Stomach (tissue), 9 donors: Measurements from ENCODE around the gene VANGL1. TPM values are rescaled to one million over a fixed set of nuclear protein-coding genes. Genes with fewer than 3 reads are reported as not detected.

ENCODE experiments used
- DNase-seq, 2 donors: peaks; one replicate each; pipeline versions ENCODE4 v3.0.0 to v3.0.0-alpha.2; 2013 to 2019
- H3K27ac ChIP-seq, 5 donors: fragments of 200-600 bp in 4 of 5; sonication (generic) in 4 of 5; one replicate each; pipeline ENCODE4 v1.5.1; 2013 to 2019; ENCODE audit warnings: mild to moderate bottlenecking in 1 of 5, moderate library complexity in 1 of 5
- H3K27me3 ChIP-seq, 3 donors: fragments of 200-600 bp; sonication (generic); one replicate each; pipeline ENCODE4 v1.5.1; 2017 to 2019; ENCODE audit warnings: mixed run types in 1 of 3
- H3K36me3 ChIP-seq, 4 donors: fragments of 200-600 bp; sonication (generic); 1 replicate in 3 of 4; 2 replicates in 1 of 4; pipeline ENCODE4 v1.5.1; 2016 to 2019
- H3K4me1 ChIP-seq, 4 donors: fragments of 200-600 bp; sonication (generic); one replicate each; pipeline ENCODE4 v1.5.1; 2016 to 2019
- H3K4me3 ChIP-seq, 4 donors: fragments of 200-600 bp; sonication (generic) in 3 of 4; one replicate each; pipeline ENCODE4 v1.5.1; 2016 to 2019; ENCODE audit warnings: mild to moderate bottlenecking in 1 of 4
- H3K9me3 ChIP-seq, 4 donors: fragments of 200-600 bp; sonication (generic); one replicate each; pipeline ENCODE4 v1.5.1; 2016 to 2019
- CTCF ChIP-seq, 7 experiments: fragments of 450-650 bp in 4 of 7; fragments of 200-600 bp in 3 of 7; sonication (generic) in 3 of 7; IDR thresholded peaks; one replicate each; pipeline ENCODE4 v1.5.1; 2016 to 2019; ENCODE audit warnings: antibody characterized with exemption in 7 of 7, control low read depth in 2 of 7, mild to moderate bottlenecking in 1 of 7
- EP300 ChIP-seq: sonication (generic); formaldehyde crosslinking; IDR thresholded peaks from one replicate; pipeline ENCODE4 v1.6.1; 2017; ENCODE audit warnings: antibody characterized with exemption
- POLR2A ChIP-seq, 4 donors: fragments of 450-650 bp; IDR thresholded peaks; one replicate each; pipeline ENCODE4 v1.6.1; 2016; ENCODE audit warnings: antibody characterized with exemption in 4 of 4, control low read depth in 2 of 4, mild to moderate bottlenecking in 1 of 4, moderate library complexity in 1 of 4
- POLR2AphosphoS5 ChIP-seq, 3 donors: sonication (generic); formaldehyde crosslinking; IDR thresholded peaks; one replicate each; pipeline ENCODE4 v1.6.1; 2016; ENCODE audit warnings: antibody characterized with exemption in 3 of 3
- WGBS, 5 donors: extraction: QIAGEN DNeasy Blood & Tissue Kit in 3 of 5; methylation state at CpG; one replicate each; pipeline versions ENCODE4 v1.1.5 to v1.1.7; 2013 to 2018; 5-methylcytosine and 5-hydroxymethylcytosine counted together
- intact Hi-C: fragments of 100-400 bp; cut with DNase I; formaldehyde crosslinking; loops from one replicate; pipeline ENCODE4 v1.15.1; 2023; ENCODE audit warnings: low total_unique reads
- polyA plus RNA-seq, 3 donors: library from polyadenylated mRNA; stranded (reverse); fragments of 200-250 nt; gene quantifications; one replicate each; pipeline ENCODE4 v1.2.3, GENCODE V29; 2013
- total RNA-seq, 5 donors: library from RNA; depleted of rRNA; stranded (reverse); fragments of >200 nt; gene quantifications; one replicate each; pipeline versions ENCODE4 v1.1.0 to v1.2.3, GENCODE V29; 2014 to 2016
- donor health status: healthy with polysubstance abuse.
- donor health status: Bipolar disorder and iron deficiency.
- donor health status: healthy.

VANGL1 gene
- total and polyA plus RNA-seq, 8 donors, result 1.4 to 9.4 (median 4.7) TPM

- Histone ChIP-seq H3K9me3 (peaks cover 0 to 6% (median 2%) of the 10 kb centered on the region in 4 donors), H3K36me3 (no peaks in the 10 kb centered on the region), H3K4me3 (no peak overlapping the region), H3K27ac (no peak overlapping the region), H3K4me1 (peaks cover 25 to 58% (median 33%) of the 10 kb centered on the region in 4 donors), H3K27me3 (no peaks in the 10 kb centered on the region)
- TF ChIP-seq POLR2AphosphoS5 (IDR thresholded peaks at IDR 0.05), result no peak
- TF ChIP-seq EP300, result no peak
- TF ChIP-seq CTCF (IDR thresholded peaks at IDR 0.05), result no peak
- TF ChIP-seq POLR2A (IDR thresholded peaks at IDR 0.05), result no peak
- intact Hi-C loops, result no loop called here
- DNase-seq, result no peak
- WGBS, 5 donors, result 84 to 87% (median 85%) methylated on average over 3 of the region's 3 CpGs
Measured at GRCh38 chr1:115644109-115644508, 2.3 kb downstream of the VANGL1 start.

DNA sequence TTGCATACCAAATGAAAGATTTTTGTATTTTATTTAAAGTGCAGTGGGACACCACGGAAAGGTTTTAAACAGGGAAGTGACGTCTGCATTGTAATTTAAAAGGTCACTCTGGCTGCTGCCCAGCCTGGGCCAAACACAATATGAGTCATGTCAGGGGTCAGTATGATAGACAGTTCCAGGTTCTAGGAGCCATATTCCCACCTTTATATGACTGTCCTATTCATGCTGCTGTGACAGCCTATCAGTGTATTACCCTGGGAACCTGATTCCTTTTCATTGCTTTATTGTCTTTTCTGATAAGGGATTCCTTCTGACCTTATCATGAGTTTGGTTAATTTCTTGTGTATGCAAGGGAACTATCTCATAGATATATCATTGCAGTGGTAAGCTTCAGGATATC lies 5.3 kb downstream of the VANGL1 start:
- H3K36me3 ChIP-seq, result peaks cover 0 to 8% (median 7%) of the 10 kb centered on the region in 4 donors
- 21 to 52% (median 32%) methylated on average over 2 of the region's 2 CpGs for WGBS, 5 donors
- H3K9me3 ChIP-seq, result no peaks in the 10 kb centered on the region
- no peak for DNase-seq
- intact Hi-C loops, result no loop called here
- H3K27ac ChIP-seq, result peak overlapping the region in 1 of 5 donors; percentile 34
- no peaks in the 10 kb centered on the region for H3K27me3 ChIP-seq
- H3K4me1 ChIP-seq, result peaks cover 38 to 86% (median 51%) of the 10 kb centered on the region in 4 donors
- no peak overlapping the region for H3K4me3 ChIP-seq
- TF ChIP-seq POLR2AphosphoS5 (IDR thresholded peaks at IDR 0.05) (peak in 1 of 3 donors; percentile 31), POLR2A (IDR thresholded peaks at IDR 0.05) (no peak), CTCF (IDR thresholded peaks at IDR 0.05) (no peak)

DNA sequence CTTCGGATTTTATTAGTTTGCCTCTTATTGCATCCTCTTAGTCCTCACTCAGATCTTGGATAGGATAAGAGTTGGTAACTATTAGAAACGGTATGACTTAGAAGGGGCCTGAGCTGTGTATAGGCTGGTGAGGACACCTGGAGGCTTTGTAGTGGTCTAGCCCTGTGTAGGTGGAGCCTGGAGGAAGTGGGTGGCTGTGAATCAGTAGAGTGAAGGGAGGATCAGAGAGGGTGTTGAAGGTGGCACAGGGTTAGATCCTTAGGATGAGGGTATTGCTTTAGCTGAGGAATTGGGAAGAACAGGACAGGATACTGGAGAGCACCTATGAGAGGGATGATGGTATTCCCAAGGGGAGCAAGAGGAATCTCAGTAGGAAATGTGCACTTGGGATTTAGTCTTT lies 5.7 kb downstream of the VANGL1 start:
- no peaks in the 10 kb centered on the region for H3K9me3 ChIP-seq
- H3K4me1 ChIP-seq, result peaks cover 33 to 86% (median 51%) of the 10 kb centered on the region in 4 donors
- no peak overlapping the region for H3K4me3 ChIP-seq
- no peak overlapping the region for H3K27ac ChIP-seq
- 44 to 83% (median 71%) methylated on average over 2 of the region's 2 CpGs for WGBS, 5 donors
- DNase-seq, result peak in 1 of 2 donors; percentile 41
- intact Hi-C loops, result no loop called here
- peaks cover 0 to 12% (median 11%) of the 10 kb centered on the region in 4 donors for H3K36me3 ChIP-seq
- no peaks in the 10 kb centered on the region for H3K27me3 ChIP-seq
- TF ChIP-seq EP300 (no peak), POLR2A (IDR thresholded peaks at IDR 0.05) (no peak), POLR2AphosphoS5 (IDR thresholded peaks at IDR 0.05) (no peak), CTCF (IDR thresholded peaks at IDR 0.05) (no peak)

DNA sequence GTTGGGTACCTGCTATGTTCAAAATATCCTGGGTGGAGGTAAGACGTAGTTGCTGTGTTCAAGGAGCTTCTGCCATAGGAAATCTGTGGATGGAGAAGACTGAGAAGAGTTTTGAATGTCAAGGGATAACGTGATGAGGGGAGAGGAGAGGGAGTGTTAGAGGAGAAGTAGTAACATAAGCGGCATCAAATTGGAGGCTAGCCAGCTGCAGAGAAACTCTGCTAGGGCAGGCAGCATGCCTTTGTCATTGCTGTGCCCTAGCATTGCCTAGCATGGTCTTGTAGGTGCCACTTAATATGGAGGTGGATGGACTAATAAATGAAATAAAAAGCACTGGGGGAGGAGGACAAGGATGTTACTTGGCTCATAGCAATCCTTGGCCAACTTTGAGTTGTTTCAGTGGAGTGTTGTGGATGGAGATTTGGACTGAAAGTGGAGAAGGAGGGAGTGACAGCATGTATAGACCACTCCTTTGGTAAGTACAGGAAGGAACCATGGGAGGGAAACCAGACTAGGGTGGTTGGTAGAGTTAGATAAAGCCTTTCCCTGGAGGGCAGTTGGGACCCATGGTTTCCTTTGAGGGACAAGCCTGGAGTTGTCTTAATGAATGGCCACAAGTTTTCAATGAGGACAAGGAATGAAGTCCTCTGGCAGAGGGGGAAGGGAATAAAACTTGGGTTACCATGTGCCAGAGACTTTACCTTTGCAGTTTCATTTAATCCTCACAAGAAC lies 6.3 kb downstream of the VANGL1 start:
- Histone ChIP-seq H3K27ac (no peak overlapping the region), H3K4me1 (peaks cover 27 to 81% (median 46%) of the 10 kb centered on the region in 4 donors), H3K4me3 (no peak overlapping the region), H3K36me3 (peaks cover 0 to 17% (median 16%) of the 10 kb centered on the region in 4 donors), H3K27me3 (no peaks in the 10 kb centered on the region), H3K9me3 (no peaks in the 10 kb centered on the region)
- intact Hi-C loops, result no loop called here
- TF ChIP-seq POLR2AphosphoS5 (IDR thresholded peaks at IDR 0.05) (no peak), EP300 (no peak), CTCF (IDR thresholded peaks at IDR 0.05) (no peak), POLR2A (IDR thresholded peaks at IDR 0.05) (no peak)
- WGBS, 5 donors, result 75 to 86% (median 80%) methylated on average over 3 of the region's 3 CpGs
- DNase-seq, result no peak
